ENCODE data around the gene TMTC1. TPM values are rescaled to one million over a fixed set of nuclear protein-coding genes. Genes with fewer than 3 reads are reported as not detected.

The TMTC1 gene
- total and polyA plus RNA-seq, 2 experiments from 2014 or later, result 6.8 to 14.0 TPM

DNA sequence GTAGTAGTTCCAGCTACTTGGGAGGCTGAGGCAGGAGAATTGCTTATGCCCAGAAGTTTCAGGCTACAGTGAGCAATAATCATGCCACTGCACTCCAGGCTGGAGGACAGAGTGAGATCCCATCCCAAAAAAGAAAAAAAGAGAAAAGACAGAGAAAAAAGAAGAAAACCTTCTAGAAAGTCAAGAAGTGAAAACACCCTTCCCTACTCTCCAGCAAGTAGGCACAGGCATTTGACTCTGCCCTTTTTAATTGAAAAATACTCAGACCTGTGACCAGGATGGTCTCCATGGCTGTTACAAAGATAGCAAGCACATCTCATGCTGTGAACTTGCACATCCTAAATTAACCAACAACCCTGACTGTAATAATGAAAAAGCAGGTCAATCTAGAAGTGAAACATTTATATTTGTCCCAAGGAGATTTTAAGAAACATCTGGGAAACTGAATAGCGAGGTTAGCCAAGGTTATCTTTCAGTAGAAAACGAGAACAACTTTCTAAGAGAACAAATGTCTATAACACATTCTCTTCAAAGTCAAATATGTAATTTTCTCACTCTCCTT is 2.0 kb downstream of the TMTC1 start:
- no peaks in the 10 kb centered on the region for H3K36me3 ChIP-seq (replicated peaks; ENCODE audit: insufficient read depth, low read depth)
- no peak for DNase-seq (ENCODE audit: low spot score)
- no peaks in the 10 kb centered on the region for H4K20me1 ChIP-seq (ENCODE audit: insufficient read depth, poor library complexity, severe bottlenecking)
- H3K27ac ChIP-seq, result peak overlapping the region; percentile 71
- H2AFZ ChIP-seq, result no peak overlapping the region
- peaks cover 13% of the 10 kb centered on the region for H3K4me1 ChIP-seq (ENCODE audit: insufficient read depth)
- WGBS (ENCODE audit: low lambda C conversion rate, missing lambda C conversion rate), result 54% methylated on average over 2 of the region's 2 CpGs
- no peaks in the 10 kb centered on the region for H3K9me2 ChIP-seq (replicated peaks; ENCODE audit: insufficient read depth)
- H3K4me2 ChIP-seq, result peak overlapping the region; percentile 86
- H3K27me3 ChIP-seq, result peaks cover 31% of the 10 kb centered on the region
- peaks cover 8% of the 10 kb centered on the region for H3K9me3 ChIP-seq (ENCODE audit: low read depth)
- TF ChIP-seq, protein P1, sequence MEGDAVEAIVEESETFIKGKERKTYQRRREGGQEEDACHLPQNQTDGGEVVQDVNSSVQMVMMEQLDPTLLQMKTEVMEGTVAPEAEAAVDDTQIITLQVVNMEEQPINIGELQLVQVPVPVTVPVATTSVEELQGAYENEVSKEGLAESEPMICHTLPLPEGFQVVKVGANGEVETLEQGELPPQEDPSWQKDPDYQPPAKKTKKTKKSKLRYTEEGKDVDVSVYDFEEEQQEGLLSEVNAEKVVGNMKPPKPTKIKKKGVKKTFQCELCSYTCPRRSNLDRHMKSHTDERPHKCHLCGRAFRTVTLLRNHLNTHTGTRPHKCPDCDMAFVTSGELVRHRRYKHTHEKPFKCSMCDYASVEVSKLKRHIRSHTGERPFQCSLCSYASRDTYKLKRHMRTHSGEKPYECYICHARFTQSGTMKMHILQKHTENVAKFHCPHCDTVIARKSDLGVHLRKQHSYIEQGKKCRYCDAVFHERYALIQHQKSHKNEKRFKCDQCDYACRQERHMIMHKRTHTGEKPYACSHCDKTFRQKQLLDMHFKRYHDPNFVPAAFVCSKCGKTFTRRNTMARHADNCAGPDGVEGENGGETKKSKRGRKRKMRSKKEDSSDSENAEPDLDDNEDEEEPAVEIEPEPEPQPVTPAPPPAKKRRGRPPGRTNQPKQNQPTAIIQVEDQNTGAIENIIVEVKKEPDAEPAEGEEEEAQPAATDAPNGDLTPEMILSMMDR (IDR thresholded peaks at IDR 0.05; ENCODE audit: poor library complexity), result no peak
- TF ChIP-seq EZH2 (IDR thresholded peaks at IDR 0.05; ENCODE audit: borderline replicate concordance) (no peak), EZH2phosphoT487 (IDR thresholded peaks at IDR 0.05; ENCODE audit: low read depth, severe bottlenecking, unreplicated experiment) (no peak)
- H3K79me2 ChIP-seq, result peaks cover 33% of the 10 kb centered on the region
- H3K4me3 ChIP-seq, result peak overlapping the region; percentile 78

DNA sequence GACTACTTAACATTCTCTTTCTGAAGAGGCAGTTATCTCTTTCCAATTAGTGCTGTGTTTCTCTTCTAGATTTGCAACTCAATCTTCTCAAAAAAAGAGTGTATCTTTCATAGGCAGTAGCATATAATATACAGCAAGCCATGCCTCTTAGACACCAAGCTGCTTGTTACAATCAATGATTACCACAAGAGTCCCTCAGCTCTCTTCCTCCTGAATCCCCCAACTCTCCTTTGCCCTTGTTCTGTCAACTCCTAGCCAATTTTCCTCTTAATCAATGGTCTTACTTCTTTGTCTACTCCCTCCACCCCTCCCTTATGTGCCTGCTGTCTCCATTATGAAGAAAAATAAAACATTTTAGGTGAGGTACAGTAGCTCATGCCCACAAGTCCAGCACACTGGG is 2.6 kb downstream of the TMTC1 start:
- H3K9me2 ChIP-seq (replicated peaks; ENCODE audit: insufficient read depth), result no peaks in the 10 kb centered on the region
- no peak overlapping the region for H3K4me3 ChIP-seq
- H4K20me1 ChIP-seq (ENCODE audit: insufficient read depth, poor library complexity, severe bottlenecking), result no peaks in the 10 kb centered on the region
- peaks cover 8% of the 10 kb centered on the region for H3K9me3 ChIP-seq (ENCODE audit: low read depth)
- TF ChIP-seq EZH2 (IDR thresholded peaks at IDR 0.05; ENCODE audit: borderline replicate concordance) (no peak), EZH2phosphoT487 (IDR thresholded peaks at IDR 0.05; ENCODE audit: low read depth, severe bottlenecking, unreplicated experiment) (no peak)
- TF ChIP-seq, protein P1 (IDR thresholded peaks at IDR 0.05; ENCODE audit: poor library complexity), result no peak
- H2AFZ ChIP-seq, result no peak overlapping the region
- H3K36me3 ChIP-seq (replicated peaks; ENCODE audit: insufficient read depth, low read depth), result no peaks in the 10 kb centered on the region
- peaks cover 31% of the 10 kb centered on the region for H3K27me3 ChIP-seq
- peaks cover 33% of the 10 kb centered on the region for H3K79me2 ChIP-seq
- no peak overlapping the region for H3K27ac ChIP-seq
- peak overlapping the region; percentile 86 for H3K4me2 ChIP-seq
- DNase-seq (ENCODE audit: low spot score), result no peak
- peaks cover 13% of the 10 kb centered on the region for H3K4me1 ChIP-seq (ENCODE audit: insufficient read depth)

DNA sequence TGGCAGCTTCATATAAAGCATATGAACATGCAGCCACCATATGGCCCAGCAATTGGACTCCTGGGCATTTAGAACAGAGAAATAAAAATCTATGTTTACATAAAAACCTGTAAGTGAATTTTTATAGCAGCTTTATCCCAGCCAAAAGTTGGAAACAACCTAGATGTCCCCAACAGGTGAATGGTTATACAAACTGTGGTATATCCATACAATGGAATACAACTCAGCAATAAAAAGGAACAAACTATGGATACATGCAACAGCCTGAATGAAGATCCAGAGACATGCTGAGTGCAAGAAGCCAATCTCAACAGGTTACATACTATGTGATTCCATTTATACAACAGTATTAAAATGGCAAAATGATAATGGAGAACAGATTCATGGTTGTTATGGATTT is 3.7 kb downstream of the TMTC1 start:
- peaks cover 13% of the 10 kb centered on the region for H3K4me1 ChIP-seq (ENCODE audit: insufficient read depth)
- H3K9me3 ChIP-seq (ENCODE audit: low read depth), result peaks cover 8% of the 10 kb centered on the region
- H3K79me2 ChIP-seq, result peaks cover 33% of the 10 kb centered on the region
- H3K27ac ChIP-seq, result no peak overlapping the region
- H4K20me1 ChIP-seq (ENCODE audit: insufficient read depth, poor library complexity, severe bottlenecking), result no peaks in the 10 kb centered on the region
- TF ChIP-seq, protein P1 (IDR thresholded peaks at IDR 0.05; ENCODE audit: poor library complexity), result no peak
- TF ChIP-seq EZH2 (IDR thresholded peaks at IDR 0.05; ENCODE audit: borderline replicate concordance) (no peak), EZH2phosphoT487 (IDR thresholded peaks at IDR 0.05; ENCODE audit: low read depth, severe bottlenecking, unreplicated experiment) (no peak)
- no peaks in the 10 kb centered on the region for H3K9me2 ChIP-seq (replicated peaks; ENCODE audit: insufficient read depth)
- no peak overlapping the region for H2AFZ ChIP-seq
- no peak for DNase-seq (ENCODE audit: low spot score)
- peaks cover 20% of the 10 kb centered on the region for H3K27me3 ChIP-seq
- H3K4me2 ChIP-seq, result no peak overlapping the region
- H3K36me3 ChIP-seq (replicated peaks; ENCODE audit: insufficient read depth, low read depth), result no peaks in the 10 kb centered on the region
- H3K4me3 ChIP-seq, result peak overlapping the region; percentile 8

DNA sequence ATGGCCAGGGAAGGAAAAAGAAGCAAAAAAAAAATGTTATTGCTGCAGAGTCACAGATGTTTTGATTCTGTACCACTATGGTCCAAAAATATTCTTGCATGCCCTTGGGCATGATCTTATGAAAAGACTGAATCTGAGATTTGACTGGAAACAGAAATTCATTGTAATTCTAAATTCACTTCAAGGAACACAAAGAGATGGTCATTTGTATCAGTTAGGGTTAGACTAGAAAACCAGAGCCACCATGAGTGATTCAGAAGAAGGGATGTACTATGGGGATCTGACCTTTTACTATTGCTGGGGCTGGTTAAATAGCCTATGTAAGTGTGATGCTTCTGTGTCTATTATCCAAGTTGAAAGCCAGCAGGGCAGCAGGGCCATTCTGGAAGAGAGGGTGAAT is 5.2 kb downstream of the TMTC1 start:
- Histone ChIP-seq H3K9me2 (replicated peaks; ENCODE audit: insufficient read depth) (no peaks in the 10 kb centered on the region), H3K4me3 (no peak overlapping the region), H3K27ac (no peak overlapping the region), H3K9me3 (ENCODE audit: low read depth) (peaks cover 8% of the 10 kb centered on the region), H3K4me1 (ENCODE audit: insufficient read depth) (peaks cover 7% of the 10 kb centered on the region), H3K27me3 (peaks cover 16% of the 10 kb centered on the region), H3K79me2 (peaks cover 36% of the 10 kb centered on the region), H2AFZ (no peak overlapping the region), H3K36me3 (replicated peaks; ENCODE audit: insufficient read depth, low read depth) (no peaks in the 10 kb centered on the region), H3K4me2 (no peak overlapping the region), H4K20me1 (ENCODE audit: insufficient read depth, poor library complexity, severe bottlenecking) (no peaks in the 10 kb centered on the region)
- TF ChIP-seq EZH2phosphoT487 (IDR thresholded peaks at IDR 0.05; ENCODE audit: low read depth, severe bottlenecking, unreplicated experiment) (no peak), EZH2 (IDR thresholded peaks at IDR 0.05; ENCODE audit: borderline replicate concordance) (no peak)
- TF ChIP-seq, protein P1 (IDR thresholded peaks at IDR 0.05; ENCODE audit: poor library complexity), result no peak
- DNase-seq (ENCODE audit: low spot score), result no peak

All from hepatocyte (in vitro differentiated cells).